Hindlimb muscle (tissue), 1 donor: ENCODE results near the gene COPZ1. TPM values are rescaled to one million over a fixed set of nuclear protein-coding genes. Genes with fewer than 3 reads are reported as not detected.

ENCODE experiments used
- DNase-seq: peaks from one replicate; pipeline ENCODE4 v3.0.0-alpha.2; 2013
- polyA plus RNA-seq: library from polyadenylated mRNA; unstranded; fragments of 120-200 nt; gene quantifications from one replicate; pipeline ENCODE4 v1.2.1, GENCODE V29; 2013; ENCODE audit not compliant: insufficient read length

COPZ1 gene
- polyA plus RNA-seq, 1 donor = 124 TPM

- no peak for DNase-seq
Observed at GRCh38 chr12:54359762-54360351, 34.9 kb downstream of the COPZ1 start.

GRCh38 chr12:54360717-54361456 is 36.0 kb downstream of the COPZ1 start:
- DNase-seq = peak; percentile 76

GRCh38 chr12:54363047-54363446 is 38.1 kb downstream of the COPZ1 start:
- DNase-seq = no peak

GRCh38 chr12:54363618-54364017 is 38.7 kb downstream of the COPZ1 start:
- no peak for DNase-seq

GRCh38 chr12:54364413-54364812 is 39.5 kb downstream of the COPZ1 start, which contains the start of gene GPR84:
TSS of gene GPR84 (minus strand) at chr12:54364486. CDS start at chr12:54363851, 635 bp downstream.
- no peak for DNase-seq

GRCh38 chr12:54368025-54368708 is 43.2 kb downstream of the COPZ1 start:
- DNase-seq = no peak

GRCh38 chr12:54368709-54369596 is 44.0 kb downstream of the COPZ1 start:
- DNase-seq = peak; percentile 95

GRCh38 chr12:54369597-54370131 is 44.7 kb downstream of the COPZ1 start:
- DNase-seq = no peak

GRCh38 chr12:54370171-54370730 is 45.3 kb downstream of the COPZ1 start:
- DNase-seq = peak; percentile 85

GRCh38 chr12:54371328-54372112 is 46.6 kb downstream of the COPZ1 start:
- no peak for DNase-seq

GRCh38 chr12:54372113-54372806 is 47.3 kb downstream of the COPZ1 start:
- DNase-seq = no peak

- no peak for DNase-seq
Observed at GRCh38 chr12:54373649-54374561, 49.0 kb downstream of the COPZ1 start.

GRCh38 chr12:54374562-54375258 is 49.8 kb downstream of the COPZ1 start:
- no peak for DNase-seq

GRCh38 chr12:54375259-54375579 is 50.3 kb downstream of the COPZ1 start:
- DNase-seq = no peak

GRCh38 chr12:54376596-54376995 is 51.7 kb downstream of the COPZ1 start:
- DNase-seq = no peak

- DNase-seq = no peak
Observed at GRCh38 chr12:54377007-54377406, 52.1 kb downstream of the COPZ1 start.

- DNase-seq = no peak
Observed at GRCh38 chr12:54377797-54378515, 53.0 kb downstream of the COPZ1 start.

- peak; percentile 78 for DNase-seq
Observed at GRCh38 chr12:54378796-54379397, 54.0 kb downstream of the COPZ1 start.
